SK-N-SH treated with all-trans-retinoic acid at 6 μM for 48 hours (cell line): Measurements from ENCODE around the gene SORD.
"Not testable (repeated sequence)": the region's sequence is repeated elsewhere in the genome, so short reads cannot be mapped to it uniquely, and the experiment has no call there.

Experiments
- ARNTL ChIP-seq: fragments of 450-650 bp; formaldehyde crosslinking; IDR thresholded peaks from 2 replicates; pipeline ENCODE4 v1.5.0; 2020; ENCODE audit warnings: low read depth, mild to moderate bottlenecking, moderate library complexity, borderline replicate concordance
- ESRRG ChIP-seq: fragments of 250-450 bp; sonication (Bioruptor Pico); IDR thresholded peaks from 2 replicates; pipeline ENCODE4 v1.6.1; 2021; ENCODE audit warnings: mild to moderate bottlenecking
- GLIS3 ChIP-seq: fragments of 250-450 bp; sonication (Bioruptor Pico); IDR thresholded peaks from 2 replicates; pipeline ENCODE4 v1.5.0; 2020; ENCODE audit warnings: mild to moderate bottlenecking, moderate library complexity
- PATZ1 ChIP-seq: fragments of 250-450 bp; sonication (Bioruptor Pico); IDR thresholded peaks from 2 replicates; pipeline ENCODE4 v1.8.0; 2020; ENCODE audit warnings: mild to moderate bottlenecking, moderate library complexity, borderline replicate concordance
- TCF4 ChIP-seq: fragments of 250-450 bp; sonication (Bioruptor Pico); IDR thresholded peaks from 2 replicates; pipeline ENCODE4 v1.8.0; 2021; ENCODE audit warnings: mild to moderate bottlenecking, moderate library complexity, borderline replicate concordance
- TSHZ2 ChIP-seq: fragments of 250-450 bp; sonication (Bioruptor Pico); IDR thresholded peaks from 2 replicates; pipeline ENCODE4 v1.5.0; 2020; ENCODE audit warnings: mild to moderate bottlenecking, moderate library complexity
- ZC3H10 ChIP-seq: fragments of 250-450 bp; sonication (Bioruptor Pico); IDR thresholded peaks from 2 replicates; pipeline ENCODE4 v1.5.1; 2021; ENCODE audit warnings: mild to moderate bottlenecking, moderate library complexity
- ZFP3 ChIP-seq: fragments of 250-450 bp; sonication (Bioruptor Pico); IDR thresholded peaks from 2 replicates; pipeline ENCODE4 v1.5.0; 2020; ENCODE audit warnings: mild to moderate bottlenecking, moderate library complexity
- ZFP30 ChIP-seq: fragments of 450-650 bp; formaldehyde crosslinking; IDR thresholded peaks from 2 replicates; pipeline ENCODE4 v1.5.0; 2022; ENCODE audit warnings: mild to moderate bottlenecking, moderate library complexity
- TF ChIP-seq, protein P1 (sequence below): fragments of 250-450 bp; sonication (Bioruptor Pico); IDR thresholded peaks from 2 replicates; pipeline ENCODE4 v1.8.0; 2021; ENCODE audit warnings: low read depth, mild to moderate bottlenecking, moderate library complexity, borderline replicate concordance

- not testable (repeated sequence) for TF ChIP-seq GLIS3 (CRISPR knock-in tag); ZFP30; ARNTL; TSHZ2; PATZ1 (CRISPR knock-in tag); ZC3H10 (CRISPR knock-in tag); ESRRG (CRISPR knock-in tag); TCF4 (CRISPR knock-in tag); ZFP3 (CRISPR knock-in tag)
- TF ChIP-seq, protein P1, sequence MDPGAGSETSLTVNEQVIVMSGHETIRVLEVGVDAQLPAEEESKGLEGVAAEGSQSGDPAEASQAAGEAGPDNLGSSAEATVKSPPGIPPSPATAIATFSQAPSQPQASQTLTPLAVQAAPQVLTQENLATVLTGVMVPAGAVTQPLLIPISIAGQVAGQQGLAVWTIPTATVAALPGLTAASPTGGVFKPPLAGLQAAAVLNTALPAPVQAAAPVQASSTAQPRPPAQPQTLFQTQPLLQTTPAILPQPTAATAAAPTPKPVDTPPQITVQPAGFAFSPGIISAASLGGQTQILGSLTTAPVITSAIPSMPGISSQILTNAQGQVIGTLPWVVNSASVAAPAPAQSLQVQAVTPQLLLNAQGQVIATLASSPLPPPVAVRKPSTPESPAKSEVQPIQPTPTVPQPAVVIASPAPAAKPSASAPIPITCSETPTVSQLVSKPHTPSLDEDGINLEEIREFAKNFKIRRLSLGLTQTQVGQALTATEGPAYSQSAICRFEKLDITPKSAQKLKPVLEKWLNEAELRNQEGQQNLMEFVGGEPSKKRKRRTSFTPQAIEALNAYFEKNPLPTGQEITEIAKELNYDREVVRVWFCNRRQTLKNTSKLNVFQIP = not testable (repeated sequence)
These were observed 18.5 kb downstream of the SORD start for GRCh38 chr15:45041538-45041937.
